GM12878 (cell line): ENCODE results near the gene TP73. TPM values are rescaled to one million over a fixed set of nuclear protein-coding genes. Genes with fewer than 3 reads are reported as not detected.

Experiments used
- ATAC-seq: fragments of 200-7000 bp; cut with Tn5 transposase; 3 replicates; pipeline ENCODE4 v1.9.1; 2020; ENCODE audit warnings: mild to moderate bottlenecking, moderate library complexity
- BruUV-seq: library from RNA; stranded (reverse); fragments of 400-500 nt; replicated peaks from 2 replicates; lab custom pipeline; 2021; lab: Mats Ljungman, UMichigan
- CTCF ChIA-PET: fragments of 300-600 bp; sonication (Branson Sonifier 250); formaldehyde crosslinking; extraction: SDS; loops from one replicate; lab custom pipeline; 2021; ENCODE audit warnings: inconsistent platforms; lab: Yijun Ruan, JAX
- POLR2A ChIA-PET: fragments of 350-600 bp; formaldehyde crosslinking; extraction: SDS; loops from one replicate; lab custom pipeline; 2021; ENCODE audit warnings: inconsistent platforms; lab: Charles Lee
- RAD21 ChIA-PET: fragments of 300-600 bp; sonication (Branson Sonifier 250); formaldehyde crosslinking; loops from one replicate; lab custom pipeline; 2023; ENCODE audit warnings: antibody characterized with exemption; ENCODE audit not compliant: unreplicated experiment; lab: Charles Lee
- SMC1A ChIA-PET: fragments of 300-600 bp; sonication (Branson Sonifier 250); formaldehyde crosslinking; loops from one replicate; lab custom pipeline; 2023; ENCODE audit not compliant: unreplicated experiment, uncharacterized antibody; lab: Charles Lee
- DNase-seq: peaks from one replicate; pipeline ENCODE4 v3.0.0-alpha.2; 2011; ENCODE audit warnings: low read depth, low spot score
- FAIRE-seq: peaks from 3 replicates; lab custom pipeline; 2011; peaks lifted over from hg19 to GRCh38; lab: Jason Lieb, UNC
- H2AFZ ChIP-seq: 2 replicates; pipeline ENCODE4 v1.6.0; 2011; ENCODE audit warnings: low read depth, low read length, control low read depth; ENCODE audit not compliant: control insufficient read depth
- H3K27ac ChIP-seq: 2 replicates; pipeline ENCODE4 v1.5.1; 2011; ENCODE audit warnings: control low read depth; ENCODE audit not compliant: control insufficient read depth, insufficient read depth
- H3K27me3 ChIP-seq, 2 experiments: replicated peaks in 1 of 2; 2 replicates each; pipeline versions ENCODE4 v1.6.0 to v1.6.1; 2011; ENCODE audit warnings: low read length in 1 of 2; ENCODE audit not compliant: control insufficient read depth in 2 of 2, insufficient read depth in 2 of 2
- H3K36me3 ChIP-seq, 2 experiments: 2 replicates each; pipeline ENCODE4 v1.5.1; 2011; ENCODE audit warnings: low read length in 1 of 2; ENCODE audit not compliant: control insufficient read depth in 2 of 2, insufficient read depth in 2 of 2
- H3K4me1 ChIP-seq: 2 replicates; pipeline ENCODE4 v1.6.1; 2011; ENCODE audit warnings: mild to moderate bottlenecking, low read length, moderate library complexity, mixed read lengths; ENCODE audit not compliant: control insufficient read depth, insufficient read depth
- H3K4me2 ChIP-seq: 2 replicates; pipeline ENCODE4 v1.6.0; 2011; ENCODE audit warnings: control low read depth; ENCODE audit not compliant: control insufficient read depth, insufficient read depth
- H3K4me3 ChIP-seq: fragments of 200-600 bp; sonication (generic); 2 replicates; pipeline ENCODE4 v1.5.1; 2016
- H3K79me2 ChIP-seq: 2 replicates; pipeline ENCODE4 v1.6.0; 2011; ENCODE audit warnings: low read length; ENCODE audit not compliant: control insufficient read depth, insufficient read depth
- H3K9ac ChIP-seq: 2 replicates; pipeline ENCODE4 v1.8.0; 2011; ENCODE audit warnings: low read length, control low read depth, mixed read lengths; ENCODE audit not compliant: control insufficient read depth, insufficient read depth
- H3K9me3 ChIP-seq: replicated peaks from 3 replicates; pipeline ENCODE4 v1.5.1; 2011; ENCODE audit warnings: mild to moderate bottlenecking, low read length; ENCODE audit not compliant: control insufficient read depth, insufficient read depth
- H4K20me1 ChIP-seq: 2 replicates; pipeline ENCODE4 v1.6.0; 2011; ENCODE audit not compliant: control insufficient read depth, insufficient read depth
- ASH2L ChIP-seq: fragments of 300-600, 200-600 bp; sonication (generic); IDR thresholded peaks from 2 replicates; pipeline ENCODE4 v1.6.1; 2017; ENCODE audit warnings: low read depth, mild to moderate bottlenecking, borderline replicate concordance
- ATF2 ChIP-seq: IDR thresholded peaks from 2 replicates; pipeline ENCODE4 v1.6.1; 2012; ENCODE audit warnings: low read length, inconsistent platforms
- ATF7 ChIP-seq: fragments of 450-650 bp; IDR thresholded peaks from 2 replicates; pipeline ENCODE4 v1.6.1; 2016; ENCODE audit warnings: low read depth, mild to moderate bottlenecking
- CEBPB ChIP-seq, 2 experiments: fragments of 150-350 bp in 1 of 2; IDR thresholded peaks; 2 replicates each; pipeline ENCODE4 v1.6.1; 2012 to 2014; ENCODE audit warnings: low read depth in 2 of 2, low read length in 2 of 2, borderline replicate concordance in 1 of 2, inconsistent platforms in 1 of 2
- GATAD2B ChIP-seq: fragments of 450-650 bp; conservative IDR thresholded peaks from 2 replicates; pipeline ENCODE4 v1.6.1; 2017; ENCODE audit warnings: low read depth, mild to moderate bottlenecking, moderate library complexity
- IKZF1 ChIP-seq: fragments of 450-650 bp; conservative IDR thresholded peaks from 2 replicates; pipeline ENCODE4 v1.6.1; 2017; ENCODE audit warnings: antibody characterized with exemption, mild to moderate bottlenecking
- IKZF2 ChIP-seq, 2 experiments: fragments of 450-650 bp; IDR thresholded peaks; 2 replicates each; pipeline ENCODE4 v1.6.1; 2017; ENCODE audit warnings: mild to moderate bottlenecking in 2 of 2, moderate library complexity in 2 of 2
- KLF5 ChIP-seq: fragments of 450-650 bp; IDR thresholded peaks from 2 replicates; pipeline ENCODE4 v1.6.1; 2014; ENCODE audit warnings: mild to moderate bottlenecking; ENCODE audit not compliant: partially characterized antibody
- LARP7 ChIP-seq: fragments of 450-650 bp; IDR thresholded peaks from 2 replicates; pipeline ENCODE4 v1.6.1; 2017; ENCODE audit warnings: mild to moderate bottlenecking
- MXI1 ChIP-seq: fragments of 150-350 bp; IDR thresholded peaks from 2 replicates; pipeline ENCODE4 v1.6.1; 2011; ENCODE audit warnings: low read depth, mild to moderate bottlenecking, inconsistent platforms, low read length, improper control_type of control experiment
- NFXL1 ChIP-seq: fragments of 450-650 bp; IDR thresholded peaks from 2 replicates; pipeline ENCODE4 v1.6.1; 2017; ENCODE audit warnings: antibody characterized with exemption, mild to moderate bottlenecking, borderline replicate concordance
- NR2C2 ChIP-seq: IDR thresholded peaks from 2 replicates; pipeline ENCODE4 v1.6.1; 2011; ENCODE audit warnings: borderline replicate concordance, low read depth; ENCODE audit not compliant: control insufficient read depth, insufficient read length
- PAX8 ChIP-seq: fragments of 450-650 bp; IDR thresholded peaks from 2 replicates; pipeline ENCODE4 v1.6.1; 2017; ENCODE audit warnings: mild to moderate bottlenecking, moderate library complexity
- POU2F2 ChIP-seq: IDR thresholded peaks from 3 replicates; pipeline ENCODE4 v1.6.1; 2011; ENCODE audit warnings: low read depth, mild to moderate bottlenecking, low read length, borderline replicate concordance
- RAD21 ChIP-seq: IDR thresholded peaks from 2 replicates; pipeline ENCODE4 v1.6.1; 2011; ENCODE audit warnings: mild to moderate bottlenecking, low read depth, low read length, moderate library complexity; ENCODE audit not compliant: insufficient read depth
- RFX5 ChIP-seq: IDR thresholded peaks from 2 replicates; pipeline ENCODE4 v1.6.1; 2011; ENCODE audit warnings: low read depth, low read length, improper control_type of control experiment
- RUNX3 ChIP-seq: IDR thresholded peaks from 2 replicates; pipeline ENCODE4 v1.6.1; 2012; ENCODE audit warnings: low read length, inconsistent platforms
- SIN3A ChIP-seq: IDR thresholded peaks from 2 replicates; pipeline ENCODE4 v1.6.1; 2012; ENCODE audit warnings: low read depth, low read length, improper control_type of control experiment
- SMAD5 ChIP-seq: IDR thresholded peaks from 2 replicates; pipeline ENCODE4 v1.6.1; 2016; ENCODE audit warnings: antibody characterized with exemption, low read depth
- YBX1 ChIP-seq: fragments of 450-650 bp; IDR thresholded peaks from 2 replicates; pipeline ENCODE4 v1.6.1; 2016; ENCODE audit warnings: antibody characterized with exemption
- ZNF217 ChIP-seq: fragments of 450-650 bp; IDR thresholded peaks from 2 replicates; pipeline ENCODE4 v1.6.1; 2017; ENCODE audit warnings: antibody characterized with exemption, mild to moderate bottlenecking
- ZNF24 ChIP-seq: fragments of 450-650 bp; IDR thresholded peaks from 2 replicates; pipeline ENCODE4 v1.6.1; 2017; ENCODE audit warnings: antibody characterized with exemption, mild to moderate bottlenecking
- ZNF384 ChIP-seq: IDR thresholded peaks from 2 replicates; pipeline ENCODE4 v1.6.1; 2012; ENCODE audit warnings: low read depth, mild to moderate bottlenecking, low read length, improper control_type of control experiment, borderline replicate concordance
- WGBS: methylation state at CpG from one replicate; pipeline ENCODE4 v1.1.6; 2016; ENCODE audit warnings: low lambda C conversion rate; ENCODE audit not compliant: insufficient replicate concordance, insufficient coverage; ENCODE audit errors: missing lambda C conversion rate; 5-methylcytosine and 5-hydroxymethylcytosine counted together
- in situ Hi-C: fragments of 300-500 bp; cut with MboI; formaldehyde crosslinking; loops from 9 replicates; pipeline ENCODE4 v1.14.3; 2018; ENCODE audit warnings: mixed read lengths
- intact Hi-C: fragments of 100-400 bp; cut with micrococcal nuclease; formaldehyde crosslinking; loops from one replicate; pipeline ENCODE4 v1.14.2; 2022; ENCODE audit not compliant: unreplicated experiment
- polyA plus RNA-seq, 11 experiments: library from polyadenylated mRNA; depleted of rRNA in 4 of 11; unstranded in 6 of 11; stranded (reverse) in 5 of 11; fragments of >200 nt; fragmentation: Nextera tagmentation in 4 of 11; fragmentation: Illumina TruSeq in 1 of 11; extraction: Ambion mirVana in 4 of 11; extraction: Trizol in 1 of 11; gene quantifications; 1 replicate in 1 of 11; 2 replicates in 10 of 11; pipeline versions ENCODE4 v1.2.1 to v1.2.3, GENCODE V29; 2011 to 2016; ENCODE audit warnings: inconsistent platforms in 2 of 11, missing spikeins in 2 of 11, low read depth in 1 of 11
- total RNA-seq, 4 experiments: library from RNA; depleted of rRNA in 3 of 4; stranded (reverse); fragments of >200 nt in 3 of 4; fragmentation: Illumina TruSeq in 1 of 4; extraction: Trizol in 1 of 4; gene quantifications; 2 replicates each; pipeline versions ENCODE4 v1.2.1 to v1.2.3, GENCODE V29; 2013 to 2021
- TF ChIP-seq, protein P1 (sequence below): IDR thresholded peaks from 2 replicates; pipeline ENCODE4 v1.6.1; 2011; ENCODE audit warnings: borderline replicate concordance, low read depth, mild to moderate bottlenecking, moderate library complexity, mixed read lengths, low read length; ENCODE audit not compliant: insufficient read depth; ENCODE audit errors: extremely low read length

The TP73 gene
- total and polyA plus RNA-seq, 10 of the 15 experiments (the other 5 are each of a cell fraction or from before 2014, with no cell fraction given): 0.08 to 54.2 (median 14.9) TPM

DNA sequence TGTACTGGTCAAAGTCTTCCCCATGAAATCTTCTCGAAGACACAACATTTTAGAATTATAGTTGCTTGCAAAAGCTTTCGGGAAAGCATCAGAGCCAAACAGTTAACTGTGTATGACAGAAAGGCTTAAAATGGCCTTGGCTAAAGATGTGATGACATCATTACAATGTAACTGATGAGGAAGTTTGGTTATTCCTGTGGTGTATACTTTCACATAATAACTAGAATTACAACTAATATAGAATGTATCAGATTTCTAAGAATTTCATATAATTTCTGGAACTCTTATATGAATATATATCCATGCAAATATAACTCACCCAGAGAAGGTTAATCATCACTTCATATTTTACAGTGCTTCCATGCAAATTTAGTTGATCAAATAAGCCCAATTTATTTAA, 8.4 kb downstream of the TP73 start:
- no peak for DNase-seq
- ATAC-seq: no peak
- FAIRE-seq: no peak
- intact Hi-C loops: no loop called here
- H3K27ac ChIP-seq: peak overlapping the region; percentile 14
- ChIA-PET POLR2A (no interaction called here), RAD21 (no interaction called here), CTCF (interaction anchor here (0.7 to 0.9 kb wide), 2 partner anchors 12 to 64 kb away, joined by 3 read pairs; no protein-coding TSS in a partner anchor), SMC1A (interaction anchor here (1.0 to 1.1 kb wide), 3 partner anchors 13 to 33 kb away, joined by 3 read pairs; no protein-coding TSS in a partner anchor)
- H3K9ac ChIP-seq: no peak overlapping the region
- H2AFZ ChIP-seq: no peak overlapping the region
- H3K4me2 ChIP-seq: peak overlapping the region; percentile 71; the same call in 1 of the 2 replicates
- no peaks in the 10 kb centered on the region for H4K20me1 ChIP-seq
- peak overlapping the region; percentile 32; the same call in 1 of the 2 replicates for H3K4me3 ChIP-seq
- 18% methylated on average over 2 of the region's 2 CpGs for whole genome bisulfite sequencing
- H3K79me2 ChIP-seq: peaks cover 86% of the 10 kb centered on the region
- no TSS peak for BruUV-seq
- H3K9me3 ChIP-seq: no peaks in the 10 kb centered on the region
- in situ Hi-C loops: no loop called here
- H3K4me1 ChIP-seq: peaks cover 62% of the 10 kb centered on the region
- H3K36me3 ChIP-seq: peaks cover 0 to 2% of the 10 kb centered on the region in 2 experiments; a peak in 2 of 4 replicates
- no peaks in the 10 kb centered on the region for H3K27me3 ChIP-seq
- no peak for TF ChIP-seq ZNF384
- no peak for TF ChIP-seq YBX1
- no peak for TF ChIP-seq ASH2L
- TF ChIP-seq ATF7: peak; percentile 96
- TF ChIP-seq LARP7: no peak
- TF ChIP-seq POU2F2: no peak
- no peak for TF ChIP-seq IKZF1
- TF ChIP-seq ZNF217: no peak
- TF ChIP-seq MXI1: no peak
- TF ChIP-seq PAX8: no peak
- TF ChIP-seq RUNX3: peak; percentile 61; the same call in 1 of the 2 replicates
- TF ChIP-seq ATF2: peak; percentile 57; the same call in 1 of the 2 replicates
- no peak for TF ChIP-seq KLF5
- TF ChIP-seq, protein P1, sequence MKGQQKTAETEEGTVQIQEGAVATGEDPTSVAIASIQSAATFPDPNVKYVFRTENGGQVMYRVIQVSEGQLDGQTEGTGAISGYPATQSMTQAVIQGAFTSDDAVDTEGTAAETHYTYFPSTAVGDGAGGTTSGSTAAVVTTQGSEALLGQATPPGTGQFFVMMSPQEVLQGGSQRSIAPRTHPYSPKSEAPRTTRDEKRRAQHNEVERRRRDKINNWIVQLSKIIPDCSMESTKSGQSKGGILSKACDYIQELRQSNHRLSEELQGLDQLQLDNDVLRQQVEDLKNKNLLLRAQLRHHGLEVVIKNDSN: no peak
- no peak for TF ChIP-seq GATAD2B
- no peak for TF ChIP-seq NFXL1
- no peak for TF ChIP-seq SIN3A
- TF ChIP-seq RFX5: no peak
- no peak for TF ChIP-seq SMAD5
- no peak for TF ChIP-seq RAD21
- 0 out of 4 replicates have a peak, but pooled peaks of 1 of the 2 experiments have one; percentile 12 for TF ChIP-seq IKZF2 (IDR thresholded peaks at IDR 0.05)
- TF ChIP-seq ZNF24: no peak
- no peak for TF ChIP-seq NR2C2
- no peak for TF ChIP-seq CEBPB (IDR thresholded peaks at IDR 0.05; ENCODE audit: borderline replicate concordance in 1 of 2, low read depth in 2 of 2, low read length in 2 of 2)
